ENCODE measurements around the gene SNX24.

SNX24 gene

GRCh38 chr5:123035360-123035917, 190.0 kb downstream of the SNX24 start:
- no peak for DNase-seq

- peak; percentile 36 for DNase-seq
Observed at GRCh38 chr5:123035918-123036390, 190.5 kb downstream of the SNX24 start.

- DNase-seq = peak; percentile 64
Observed at GRCh38 chr5:123036391-123037103, 191.1 kb downstream of the SNX24 start, which contains the start of gene PPIC. TSS of gene PPIC (minus strand) at chr5:123036725. CDS start at chr5:123036625, 100 bp downstream.

GRCh38 chr5:123037104-123037418, 191.6 kb downstream of the SNX24 start:
- no peak for DNase-seq

GRCh38 chr5:123039673-123040072, 194.3 kb downstream of the SNX24 start:
- DNase-seq = no peak

- no peak for DNase-seq
Observed at GRCh38 chr5:123044926-123045617, 199.7 kb downstream of the SNX24 start.

GRCh38 chr5:123046222-123046621, 200.8 kb downstream of the SNX24 start:
- no peak for DNase-seq

GRCh38 chr5:123047706-123048105, 202.3 kb downstream of the SNX24 start:
- no peak for DNase-seq

- DNase-seq = no peak
Observed at GRCh38 chr5:123051206-123051605, 205.8 kb downstream of the SNX24 start.
